ENCODE measurements around the gene GMDS. TPM values are rescaled to one million over a fixed set of nuclear protein-coding genes. Genes with fewer than 3 reads are reported as not detected.
A peak's percentile ranks its signal among the peaks of the same experiment; 100 is the strongest.

The GMDS gene
- polyA plus RNA-seq, 1 of the 3 experiments (the other 2 are of a cell fraction), result 12.3 TPM

- peaks cover 0 to 32% of the 10 kb centered on the region in 2 experiments; a peak in 2 of 4 replicates for H3K4me1 ChIP-seq (ENCODE audit: control insufficient read depth in 1 of 2, insufficient read depth in 2 of 2, low read depth in 1 of 2, low read length in 1 of 2)
- DNase-seq, result no peak
- no peaks in the 10 kb centered on the region for H3K36me3 ChIP-seq (replicated peaks in 1 of 2; ENCODE audit: control insufficient read depth in 1 of 2, insufficient read depth in 2 of 2, low read length in 1 of 2)
- TF ChIP-seq FOXJ3 (CRISPR knock-in tag; IDR thresholded peaks at IDR 0.05) (no peak), EZH2phosphoT487 (IDR thresholded peaks at IDR 0.05; ENCODE audit: borderline replicate concordance, low read depth) (no peak), RAD21 (IDR thresholded peaks at IDR 0.05; ENCODE audit: low read length) (no peak), TAF1 (IDR thresholded peaks at IDR 0.05; ENCODE audit: borderline replicate concordance, low read depth, low read length) (no peak), RXRA (IDR thresholded peaks at IDR 0.05; ENCODE audit: borderline replicate concordance, low read depth) (no peak)
- TF ChIP-seq, protein P1, sequence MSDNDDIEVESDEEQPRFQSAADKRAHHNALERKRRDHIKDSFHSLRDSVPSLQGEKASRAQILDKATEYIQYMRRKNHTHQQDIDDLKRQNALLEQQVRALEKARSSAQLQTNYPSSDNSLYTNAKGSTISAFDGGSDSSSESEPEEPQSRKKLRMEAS (IDR thresholded peaks at IDR 0.05; ENCODE audit: low read depth), result no peak
- no peaks in the 10 kb centered on the region for H3K9me2 ChIP-seq
- no peak overlapping the region for H3K9ac ChIP-seq
- H3K4me2 ChIP-seq, result no peak overlapping the region
- no peaks in the 10 kb centered on the region for H3K79me2 ChIP-seq (ENCODE audit: insufficient read depth)
- H3K27ac ChIP-seq (ENCODE audit: low read depth in 2 of 2, low read length in 1 of 2), result peak overlapping the region in 1 of 2 experiments; percentile 76; a peak in 1 of 4 replicates
- 83% methylated on average over 5 of the region's 5 CpGs for WGBS (ENCODE audit: low lambda C conversion rate)
- H3K4me3 ChIP-seq (ENCODE audit: low read depth in 2 of 2, low read length in 1 of 2), result no peak overlapping the region
- H3K9me3 ChIP-seq, result no peaks in the 10 kb centered on the region
- no peaks in the 10 kb centered on the region for H4K20me1 ChIP-seq (ENCODE audit: insufficient read depth)
- CTCF ChIA-PET, result interaction anchor here (1.3 to 2.0 kb wide), 3 partner anchors 12 to 45 kb away, joined by 4 to 7 read pairs (median 6); no protein-coding TSS in a partner anchor
- POLR2A ChIA-PET, result no interaction called here
- H3K27me3 ChIP-seq (ENCODE audit: insufficient read depth), result no peaks in the 10 kb centered on the region
- no peaks in the 10 kb centered on the region for H3F3A ChIP-seq (replicated peaks; ENCODE audit: insufficient read depth)
- H2AFZ ChIP-seq (ENCODE audit: low read depth), result no peak overlapping the region
Observed at GRCh38 chr6:1849691-1850090, 395.7 kb downstream of the GMDS start.

DNA sequence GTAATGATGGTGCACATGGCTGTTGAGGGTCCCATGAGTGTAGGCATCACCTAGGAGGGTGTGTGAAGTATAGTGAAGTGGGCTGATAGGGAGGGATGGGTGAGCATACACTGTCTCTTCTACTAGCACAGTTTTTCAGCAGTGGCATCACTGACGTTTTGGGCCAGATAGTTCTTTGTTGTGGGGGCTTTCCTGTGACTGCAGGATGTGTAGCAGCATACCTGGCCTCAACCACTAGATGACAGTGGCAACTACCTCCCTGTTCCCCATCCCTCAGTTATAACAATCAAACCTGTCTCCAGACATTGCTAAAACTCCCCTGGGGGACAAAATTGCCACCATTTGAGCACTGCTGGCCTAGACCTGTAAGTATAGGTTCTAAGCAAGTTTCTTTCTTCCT lies 396.7 kb downstream of the GMDS start:
- POLR2A ChIA-PET, result no interaction called here
- CTCF ChIA-PET, result interaction anchor here (1.0 to 1.2 kb wide), 2 partner anchors 10 to 17 kb away, joined by 3 read pairs; no protein-coding TSS in a partner anchor
- Histone ChIP-seq H4K20me1 (ENCODE audit: insufficient read depth) (no peaks in the 10 kb centered on the region), H3K27me3 (ENCODE audit: insufficient read depth) (no peaks in the 10 kb centered on the region), H3K9me2 (no peaks in the 10 kb centered on the region), H3K9ac (no peak overlapping the region), H3K79me2 (ENCODE audit: insufficient read depth) (no peaks in the 10 kb centered on the region), H3K4me3 (ENCODE audit: low read depth in 2 of 2, low read length in 1 of 2) (no peak overlapping the region), H2AFZ (ENCODE audit: low read depth) (no peak overlapping the region), H3F3A (replicated peaks; ENCODE audit: insufficient read depth) (no peaks in the 10 kb centered on the region), H3K4me2 (no peak overlapping the region), H3K36me3 (replicated peaks in 1 of 2; ENCODE audit: control insufficient read depth in 1 of 2, insufficient read depth in 2 of 2, low read length in 1 of 2) (no peaks in the 10 kb centered on the region), H3K4me1 (ENCODE audit: control insufficient read depth in 1 of 2, insufficient read depth in 2 of 2, low read depth in 1 of 2, low read length in 1 of 2) (peaks cover 0 to 25% of the 10 kb centered on the region in 2 experiments; a peak in 2 of 4 replicates), H3K27ac (ENCODE audit: low read depth in 2 of 2, low read length in 1 of 2) (no peak overlapping the region), H3K9me3 (no peaks in the 10 kb centered on the region)
- no peak for DNase-seq
- 36% methylated on average over 1 of the region's 1 CpG for WGBS (ENCODE audit: low lambda C conversion rate)
- TF ChIP-seq JUND (IDR thresholded peaks at IDR 0.05), result no peak
- TF ChIP-seq, protein P2, sequence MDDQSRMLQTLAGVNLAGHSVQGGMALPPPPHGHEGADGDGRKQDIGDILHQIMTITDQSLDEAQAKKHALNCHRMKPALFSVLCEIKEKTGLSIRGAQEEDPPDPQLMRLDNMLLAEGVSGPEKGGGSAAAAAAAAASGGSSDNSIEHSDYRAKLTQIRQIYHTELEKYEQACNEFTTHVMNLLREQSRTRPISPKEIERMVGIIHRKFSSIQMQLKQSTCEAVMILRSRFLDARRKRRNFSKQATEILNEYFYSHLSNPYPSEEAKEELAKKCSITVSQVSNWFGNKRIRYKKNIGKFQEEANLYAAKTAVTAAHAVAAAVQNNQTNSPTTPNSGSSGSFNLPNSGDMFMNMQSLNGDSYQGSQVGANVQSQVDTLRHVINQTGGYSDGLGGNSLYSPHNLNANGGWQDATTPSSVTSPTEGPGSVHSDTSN (IDR thresholded peaks at IDR 0.05), result no peak
- no peak for TF ChIP-seq NFIC (IDR thresholded peaks at IDR 0.05; ENCODE audit: borderline replicate concordance)
- TF ChIP-seq, protein P3, sequence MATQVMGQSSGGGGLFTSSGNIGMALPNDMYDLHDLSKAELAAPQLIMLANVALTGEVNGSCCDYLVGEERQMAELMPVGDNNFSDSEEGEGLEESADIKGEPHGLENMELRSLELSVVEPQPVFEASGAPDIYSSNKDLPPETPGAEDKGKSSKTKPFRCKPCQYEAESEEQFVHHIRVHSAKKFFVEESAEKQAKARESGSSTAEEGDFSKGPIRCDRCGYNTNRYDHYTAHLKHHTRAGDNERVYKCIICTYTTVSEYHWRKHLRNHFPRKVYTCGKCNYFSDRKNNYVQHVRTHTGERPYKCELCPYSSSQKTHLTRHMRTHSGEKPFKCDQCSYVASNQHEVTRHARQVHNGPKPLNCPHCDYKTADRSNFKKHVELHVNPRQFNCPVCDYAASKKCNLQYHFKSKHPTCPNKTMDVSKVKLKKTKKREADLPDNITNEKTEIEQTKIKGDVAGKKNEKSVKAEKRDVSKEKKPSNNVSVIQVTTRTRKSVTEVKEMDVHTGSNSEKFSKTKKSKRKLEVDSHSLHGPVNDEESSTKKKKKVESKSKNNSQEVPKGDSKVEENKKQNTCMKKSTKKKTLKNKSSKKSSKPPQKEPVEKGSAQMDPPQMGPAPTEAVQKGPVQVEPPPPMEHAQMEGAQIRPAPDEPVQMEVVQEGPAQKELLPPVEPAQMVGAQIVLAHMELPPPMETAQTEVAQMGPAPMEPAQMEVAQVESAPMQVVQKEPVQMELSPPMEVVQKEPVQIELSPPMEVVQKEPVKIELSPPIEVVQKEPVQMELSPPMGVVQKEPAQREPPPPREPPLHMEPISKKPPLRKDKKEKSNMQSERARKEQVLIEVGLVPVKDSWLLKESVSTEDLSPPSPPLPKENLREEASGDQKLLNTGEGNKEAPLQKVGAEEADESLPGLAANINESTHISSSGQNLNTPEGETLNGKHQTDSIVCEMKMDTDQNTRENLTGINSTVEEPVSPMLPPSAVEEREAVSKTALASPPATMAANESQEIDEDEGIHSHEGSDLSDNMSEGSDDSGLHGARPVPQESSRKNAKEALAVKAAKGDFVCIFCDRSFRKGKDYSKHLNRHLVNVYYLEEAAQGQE (IDR thresholded peaks at IDR 0.05; ENCODE audit: low read depth, low read length), result no peak
- TF ChIP-seq SMC3 (IDR thresholded peaks at IDR 0.05; ENCODE audit: low read depth, low read length), result no peak
- TF ChIP-seq CHD2 (IDR thresholded peaks at IDR 0.05; ENCODE audit: low read length, partially characterized antibody), result no peak
- TF ChIP-seq POLR2AphosphoS5 (IDR thresholded peaks at IDR 0.05; ENCODE audit: low read depth, low read length), result no peak
- TF ChIP-seq IRF3 (IDR thresholded peaks at IDR 0.05; ENCODE audit: low read depth, low read length), result no peak
- no peak for TF ChIP-seq GATA2 (CRISPR knock-in tag; IDR thresholded peaks at IDR 0.05)
- TF ChIP-seq FOSL2 (IDR thresholded peaks at IDR 0.05; ENCODE audit: borderline replicate concordance, low read depth), result no peak
- no peak for TF ChIP-seq SIN3A (IDR thresholded peaks at IDR 0.05; ENCODE audit: borderline replicate concordance, low read depth, low read length)
- TF ChIP-seq RAD21 (IDR thresholded peaks at IDR 0.05; ENCODE audit: low read length), result no peak
- TF ChIP-seq MEF2A (IDR thresholded peaks at IDR 0.05; ENCODE audit: borderline replicate concordance, low read depth), result no peak
- TF ChIP-seq, protein P1 (IDR thresholded peaks at IDR 0.05; ENCODE audit: low read depth), result no peak
- TF ChIP-seq, protein P4, sequence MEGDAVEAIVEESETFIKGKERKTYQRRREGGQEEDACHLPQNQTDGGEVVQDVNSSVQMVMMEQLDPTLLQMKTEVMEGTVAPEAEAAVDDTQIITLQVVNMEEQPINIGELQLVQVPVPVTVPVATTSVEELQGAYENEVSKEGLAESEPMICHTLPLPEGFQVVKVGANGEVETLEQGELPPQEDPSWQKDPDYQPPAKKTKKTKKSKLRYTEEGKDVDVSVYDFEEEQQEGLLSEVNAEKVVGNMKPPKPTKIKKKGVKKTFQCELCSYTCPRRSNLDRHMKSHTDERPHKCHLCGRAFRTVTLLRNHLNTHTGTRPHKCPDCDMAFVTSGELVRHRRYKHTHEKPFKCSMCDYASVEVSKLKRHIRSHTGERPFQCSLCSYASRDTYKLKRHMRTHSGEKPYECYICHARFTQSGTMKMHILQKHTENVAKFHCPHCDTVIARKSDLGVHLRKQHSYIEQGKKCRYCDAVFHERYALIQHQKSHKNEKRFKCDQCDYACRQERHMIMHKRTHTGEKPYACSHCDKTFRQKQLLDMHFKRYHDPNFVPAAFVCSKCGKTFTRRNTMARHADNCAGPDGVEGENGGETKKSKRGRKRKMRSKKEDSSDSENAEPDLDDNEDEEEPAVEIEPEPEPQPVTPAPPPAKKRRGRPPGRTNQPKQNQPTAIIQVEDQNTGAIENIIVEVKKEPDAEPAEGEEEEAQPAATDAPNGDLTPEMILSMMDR (IDR thresholded peaks at IDR 0.05), result no peak

Data from SK-N-SH (cell line).